Urinary bladder (tissue), 4 donors: ENCODE data around the gene MMP13. TPM values are rescaled to one million over a fixed set of nuclear protein-coding genes. Genes with fewer than 3 reads are reported as not detected.

Experiments
- DNase-seq: peaks from one replicate; pipeline ENCODE4 v3.0.0-alpha.2; 2015; ENCODE audit errors: extremely low spot score
- H3K27ac ChIP-seq: one replicate; pipeline ENCODE4 v1.5.1; 2013; ENCODE audit warnings: low read depth, mild to moderate bottlenecking, moderate library complexity
- H3K36me3 ChIP-seq: one replicate; pipeline ENCODE4 v1.6.1; 2013; ENCODE audit warnings: mild to moderate bottlenecking, moderate library complexity; ENCODE audit not compliant: insufficient read depth
- H3K4me1 ChIP-seq: one replicate; pipeline ENCODE4 v1.6.1; 2013; ENCODE audit warnings: mild to moderate bottlenecking, moderate library complexity; ENCODE audit not compliant: insufficient read depth
- H3K4me3 ChIP-seq: one replicate; pipeline ENCODE4 v1.5.1; 2013; ENCODE audit warnings: low read depth, low read length
- WGBS: extraction: QIAGEN DNeasy Blood & Tissue Kit; methylation state at CpG from one replicate; pipeline ENCODE4 v1.1.7; 2013; 5-methylcytosine and 5-hydroxymethylcytosine counted together
- polyA plus RNA-seq: library from polyadenylated mRNA; stranded (reverse); fragments of 200-250 nt; gene quantifications from one replicate; pipeline ENCODE4 v1.2.3, GENCODE V29; 2013
- total RNA-seq: library from RNA; depleted of rRNA; stranded (reverse); fragments of >200 nt; gene quantifications from one replicate; pipeline ENCODE4 v1.2.3, GENCODE V29; 2014
- donor health status: healthy with polysubstance abuse.
- donor health status: healthy.

Gene MMP13
- total and polyA plus RNA-seq, 2 donors: 0.04 TPM; not detected in 1

DNA sequence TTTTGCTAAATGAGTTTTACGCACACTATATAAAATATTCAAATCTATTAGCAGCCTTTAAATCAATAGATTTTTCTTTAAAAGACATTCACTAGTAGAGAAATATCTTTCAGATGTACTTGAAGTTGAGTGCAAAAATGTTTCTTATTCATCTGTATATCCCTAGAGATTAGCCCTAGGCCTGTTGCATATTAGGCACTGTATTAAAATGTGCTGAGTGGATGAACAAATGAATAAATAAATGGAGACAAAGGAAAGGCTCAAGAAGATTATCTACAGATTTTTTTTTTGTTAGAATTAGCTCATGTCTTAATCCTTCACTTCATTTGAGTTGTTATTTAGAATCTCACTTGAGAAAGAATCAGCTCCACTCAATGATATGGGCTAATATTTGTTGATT is 12.0 kb upstream of the MMP13 start:
- H3K4me1 ChIP-seq: no peaks in the 10 kb centered on the region
- H3K36me3 ChIP-seq: no peaks in the 10 kb centered on the region
- no peak for DNase-seq
- no peak overlapping the region for H3K27ac ChIP-seq
- H3K4me3 ChIP-seq: no peak overlapping the region
- WGBS: 92% methylated on average over 1 of the region's 1 CpG

DNA sequence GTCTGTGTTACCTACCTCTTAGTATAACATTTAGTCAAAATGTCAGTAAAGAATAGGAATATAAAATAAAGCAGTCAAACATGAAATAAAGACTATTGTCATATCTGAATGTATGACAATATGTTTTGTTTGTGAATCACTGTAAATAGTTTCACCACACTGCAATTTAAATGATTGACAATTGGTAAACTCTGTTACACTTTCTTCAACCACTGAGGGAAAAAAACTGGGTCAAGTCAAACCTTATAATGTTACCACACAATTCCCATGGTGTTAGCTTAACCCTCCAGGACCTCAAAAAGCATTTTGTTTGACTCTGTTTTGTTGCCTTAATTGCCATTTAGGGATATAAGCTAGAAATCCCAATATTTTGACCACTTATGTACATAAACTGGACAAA is 10.5 kb upstream of the MMP13 start:
- no peak overlapping the region for H3K27ac ChIP-seq
- DNase-seq: no peak
- no peaks in the 10 kb centered on the region for H3K36me3 ChIP-seq
- no peaks in the 10 kb centered on the region for H3K4me1 ChIP-seq
- no peak overlapping the region for H3K4me3 ChIP-seq

DNA sequence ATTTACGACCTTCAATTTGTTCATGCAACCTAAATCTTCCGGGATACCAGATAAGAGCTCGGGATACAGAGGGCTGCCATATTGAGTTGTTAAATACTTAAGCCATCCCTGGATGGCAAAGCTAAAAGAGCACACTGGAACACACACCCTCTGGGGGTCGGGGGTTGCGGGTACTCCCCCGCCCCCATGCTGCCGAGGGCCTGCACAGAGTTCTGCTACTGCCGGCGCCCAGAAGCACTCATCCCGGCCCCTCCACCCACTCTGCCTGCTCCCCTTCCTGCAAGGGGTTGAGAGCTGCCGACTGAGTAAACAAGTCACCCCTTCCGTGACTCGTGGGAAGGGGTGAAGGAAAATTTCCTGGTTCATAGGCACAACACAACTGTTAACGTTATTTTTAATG is 9.3 kb upstream of the MMP13 start:
- no peak for DNase-seq
- no peak overlapping the region for H3K4me3 ChIP-seq
- WGBS: 53% methylated on average over 14 of the region's 14 CpGs
- H3K4me1 ChIP-seq: no peaks in the 10 kb centered on the region
- H3K36me3 ChIP-seq: no peaks in the 10 kb centered on the region
- H3K27ac ChIP-seq: no peak overlapping the region

DNA sequence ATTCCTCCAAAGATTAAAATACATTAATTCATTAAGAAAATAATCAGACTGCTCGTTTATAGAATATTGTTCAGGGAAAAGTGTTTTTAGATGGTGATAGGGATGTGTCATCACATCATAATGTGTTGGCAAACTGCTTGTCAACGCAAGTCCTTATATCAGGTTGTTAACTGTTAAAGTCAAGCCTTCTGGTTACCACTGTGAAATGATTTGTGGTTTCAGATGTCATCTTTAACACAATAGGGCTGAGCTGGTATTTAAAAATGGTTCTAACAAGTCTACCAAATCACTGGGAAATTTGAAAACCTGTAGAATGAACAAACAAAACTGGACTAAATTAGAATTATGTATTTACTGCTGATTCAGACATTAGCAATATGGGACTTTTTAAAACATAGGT is 2.4 kb upstream of the MMP13 start:
- H3K4me1 ChIP-seq: no peaks in the 10 kb centered on the region
- no peaks in the 10 kb centered on the region for H3K36me3 ChIP-seq
- WGBS: 59% methylated on average over 2 of the region's 2 CpGs
- no peak for DNase-seq
- no peak overlapping the region for H3K4me3 ChIP-seq
- H3K27ac ChIP-seq: no peak overlapping the region

DNA sequence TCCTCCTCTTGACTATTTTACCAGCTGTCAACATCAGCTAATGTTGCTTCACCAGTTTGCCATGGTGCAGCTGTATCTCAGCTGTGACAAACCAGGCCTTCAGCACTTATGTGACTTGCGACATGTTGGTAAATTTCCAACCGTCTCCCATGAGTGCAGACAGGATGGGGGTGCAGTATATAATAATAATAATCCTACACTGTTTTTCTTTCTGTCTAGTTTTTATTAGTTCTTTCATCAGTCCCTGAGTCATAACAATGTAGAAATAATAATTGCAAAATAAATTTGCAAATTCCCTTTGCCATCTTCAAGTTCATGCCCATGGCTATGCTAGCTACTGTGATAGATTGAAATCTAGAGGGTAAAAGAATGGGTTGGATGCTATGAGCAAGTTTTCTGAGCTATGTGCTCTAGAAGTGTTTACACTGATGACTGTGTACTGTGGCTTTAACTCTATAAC is 4.9 kb downstream of the MMP13 start:
- no peak for DNase-seq
- WGBS: 66% methylated on average over 2 of the region's 2 CpGs
- H3K4me1 ChIP-seq: no peaks in the 10 kb centered on the region
- no peak overlapping the region for H3K27ac ChIP-seq
- H3K4me3 ChIP-seq: no peak overlapping the region
- no peaks in the 10 kb centered on the region for H3K36me3 ChIP-seq

DNA sequence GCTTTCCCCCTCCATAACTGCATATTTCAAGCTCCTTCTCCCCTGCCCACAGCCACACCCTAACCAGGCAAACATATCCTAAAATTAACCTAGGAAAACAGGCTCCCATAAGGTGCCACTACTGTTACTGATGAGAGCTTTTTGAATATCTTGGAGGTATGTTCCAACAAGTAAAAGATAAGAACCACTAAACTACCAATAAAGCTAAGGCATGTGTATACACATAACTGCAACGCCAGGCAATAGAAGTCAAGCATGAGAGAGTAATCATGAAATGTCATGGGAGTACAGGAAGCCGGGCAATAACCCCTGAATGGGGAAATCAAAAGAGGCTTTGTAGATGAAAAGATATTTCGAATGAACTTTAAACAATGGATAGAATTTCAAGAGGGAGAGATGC is 9.3 kb downstream of the MMP13 start:
- H3K36me3 ChIP-seq: no peaks in the 10 kb centered on the region
- H3K27ac ChIP-seq: no peak overlapping the region
- no peaks in the 10 kb centered on the region for H3K4me1 ChIP-seq
- 25% methylated on average over 3 of the region's 3 CpGs for WGBS
- no peak overlapping the region for H3K4me3 ChIP-seq
- DNase-seq: peak; percentile 10

DNA sequence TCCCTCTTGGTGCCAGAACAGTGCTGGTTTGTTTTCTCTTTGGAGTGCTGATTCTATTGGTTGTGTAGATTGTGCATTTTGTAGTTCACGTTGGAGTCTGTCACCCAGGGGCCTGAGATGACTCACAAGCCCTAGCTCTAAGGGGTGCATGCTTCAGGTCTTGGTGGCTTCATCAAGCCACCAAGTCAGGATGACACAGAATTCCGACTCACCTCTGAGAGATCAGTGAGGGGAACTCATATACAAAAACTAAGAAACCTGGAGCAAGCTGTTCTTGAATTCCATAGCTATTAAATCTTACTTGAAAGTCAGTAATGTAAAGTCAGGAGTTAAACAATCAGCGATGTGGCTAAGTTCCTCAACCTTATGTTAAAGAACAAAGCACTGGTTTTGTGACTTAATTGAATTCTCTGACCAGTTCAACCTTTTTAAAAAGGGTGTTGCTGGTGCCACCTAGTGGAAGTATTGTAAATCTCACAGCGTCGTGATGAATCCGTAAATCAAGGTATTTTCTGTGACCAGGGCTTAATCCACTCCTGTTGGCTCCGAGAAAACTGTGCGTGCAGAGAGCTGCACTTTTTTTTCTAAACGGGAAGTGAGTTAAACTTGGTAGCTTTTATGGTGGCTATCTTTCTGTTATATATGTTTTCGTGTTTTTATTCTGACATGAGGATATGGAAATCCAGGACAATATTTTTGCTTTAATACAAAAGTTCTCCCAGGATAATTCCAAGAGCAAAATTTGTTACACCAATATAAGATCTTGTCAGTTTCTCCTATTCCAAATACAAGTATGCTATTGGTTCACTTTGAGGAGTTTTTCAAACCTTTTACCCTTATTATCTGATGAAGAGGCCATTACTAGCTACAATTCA is 14.6 kb downstream of the MMP13 start:
- peak; percentile 43 for DNase-seq
- no peak overlapping the region for H3K27ac ChIP-seq
- no peak overlapping the region for H3K4me3 ChIP-seq
- 22% methylated on average over 10 of the region's 10 CpGs for WGBS
- H3K36me3 ChIP-seq: peaks cover 2% of the 10 kb centered on the region
- H3K4me1 ChIP-seq: no peaks in the 10 kb centered on the region

DNA sequence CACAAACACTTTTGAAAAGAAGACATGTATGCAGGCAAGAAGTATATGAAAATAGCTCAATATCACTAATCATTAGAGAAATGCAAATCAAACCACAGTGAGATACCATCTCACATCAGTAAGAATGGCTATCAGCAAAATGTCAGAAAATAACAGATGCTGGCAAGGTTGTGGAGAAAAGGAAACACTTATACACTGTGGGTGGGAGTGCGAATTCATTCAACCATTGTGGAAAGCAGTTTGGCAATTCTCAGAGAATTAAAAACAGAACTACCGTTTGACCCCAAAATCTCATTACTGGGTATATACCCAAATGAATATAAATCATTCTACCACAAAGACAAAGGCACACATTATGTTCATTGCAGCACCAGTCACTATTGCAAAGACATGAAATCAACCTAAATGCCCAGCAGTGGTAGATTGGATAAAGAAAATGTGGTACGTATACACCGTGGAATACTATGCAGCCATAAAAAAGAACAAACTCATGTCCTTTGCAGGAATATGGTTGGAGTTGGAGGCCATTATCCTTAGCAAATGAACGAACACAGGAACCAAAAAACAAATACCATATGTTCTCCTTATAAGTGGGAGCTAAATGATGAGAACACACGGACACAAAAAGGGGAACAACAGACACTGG is 18.5 kb downstream of the MMP13 start:
- no peaks in the 10 kb centered on the region for H3K4me1 ChIP-seq
- no peak for DNase-seq
- 96% methylated on average over 6 of the region's 6 CpGs for WGBS

DNA sequence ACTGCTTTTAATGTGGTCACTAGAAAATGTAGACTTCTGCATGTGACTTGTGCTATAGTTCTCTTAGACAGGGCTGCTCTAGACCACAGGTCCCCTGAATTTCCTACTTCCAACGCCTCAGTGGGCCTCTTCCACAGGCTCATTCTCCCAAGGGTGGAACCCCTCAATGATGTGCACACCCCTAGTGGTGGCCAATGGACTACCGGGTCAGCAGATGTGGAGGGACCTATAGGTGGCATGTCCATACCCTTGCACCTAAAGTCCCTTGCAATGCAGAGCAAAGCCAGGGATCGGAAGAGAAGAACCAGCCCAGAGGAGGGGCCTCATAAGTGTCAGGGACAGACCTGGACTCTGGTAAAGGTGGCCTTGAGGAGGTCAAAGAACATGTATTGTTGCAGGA is 20.0 kb downstream of the MMP13 start:
- Histone ChIP-seq H3K4me3 (no peak overlapping the region), H3K27ac (no peak overlapping the region), H3K4me1 (no peaks in the 10 kb centered on the region), H3K36me3 (peaks cover 2% of the 10 kb centered on the region)
- 97% methylated on average over 3 of the region's 3 CpGs for WGBS
- DNase-seq: no peak

More for the DNA sequence above, 18.5 kb downstream of the MMP13 start:
- Histone ChIP-seq H3K4me3 (no peak overlapping the region), H3K27ac (no peak overlapping the region), H3K36me3 (peaks cover 2% of the 10 kb centered on the region)

DNA sequence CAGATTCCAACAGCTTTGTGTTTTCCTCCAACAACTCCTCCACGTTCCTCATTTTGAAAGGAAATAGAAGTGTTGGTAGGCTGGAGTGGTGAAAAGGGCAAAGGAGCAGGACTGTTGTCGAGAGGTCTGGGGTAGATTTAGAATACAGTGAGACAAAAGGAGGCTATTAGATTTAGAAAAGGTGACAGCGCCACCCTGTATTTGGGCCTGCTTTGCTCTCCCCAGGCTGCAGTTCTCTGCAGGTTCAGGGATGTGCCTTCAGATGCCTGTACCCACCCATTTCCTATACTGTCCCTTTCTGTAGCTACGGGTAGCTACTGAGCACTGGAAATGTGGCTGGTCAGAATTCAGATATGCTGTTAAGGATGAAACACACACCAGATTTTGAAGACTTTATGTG is 20.8 kb downstream of the MMP13 start:
- no peak overlapping the region for H3K4me3 ChIP-seq
- no peak overlapping the region for H3K27ac ChIP-seq
- H3K36me3 ChIP-seq: peaks cover 2% of the 10 kb centered on the region
- no peak for DNase-seq
- 91% methylated on average over 4 of the region's 4 CpGs for WGBS
- no peaks in the 10 kb centered on the region for H3K4me1 ChIP-seq

DNA sequence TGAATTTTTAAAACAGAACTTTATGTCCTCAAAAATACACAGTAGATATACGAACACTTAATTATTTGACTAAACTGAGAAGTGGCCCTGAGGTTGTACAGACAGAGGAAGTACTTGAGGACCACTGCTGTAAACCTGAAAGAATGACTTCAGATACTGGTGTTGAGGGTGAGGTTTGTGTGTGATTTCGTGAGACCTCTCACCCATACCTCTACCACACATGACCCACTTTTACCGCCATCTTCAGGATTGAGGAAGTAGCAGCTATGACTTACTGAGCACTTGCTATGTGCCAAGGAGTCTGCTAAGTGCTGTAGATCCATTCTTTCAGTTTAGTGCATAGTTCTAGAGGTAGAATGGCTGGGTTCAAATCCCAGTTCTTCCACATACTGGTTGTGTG is 21.9 kb downstream of the MMP13 start:
- no peak overlapping the region for H3K27ac ChIP-seq
- no peaks in the 10 kb centered on the region for H3K4me1 ChIP-seq
- peaks cover 2% of the 10 kb centered on the region for H3K36me3 ChIP-seq
- 87% methylated on average over 3 of the region's 3 CpGs for WGBS
- no peak for DNase-seq
- H3K4me3 ChIP-seq: no peak overlapping the region

DNA sequence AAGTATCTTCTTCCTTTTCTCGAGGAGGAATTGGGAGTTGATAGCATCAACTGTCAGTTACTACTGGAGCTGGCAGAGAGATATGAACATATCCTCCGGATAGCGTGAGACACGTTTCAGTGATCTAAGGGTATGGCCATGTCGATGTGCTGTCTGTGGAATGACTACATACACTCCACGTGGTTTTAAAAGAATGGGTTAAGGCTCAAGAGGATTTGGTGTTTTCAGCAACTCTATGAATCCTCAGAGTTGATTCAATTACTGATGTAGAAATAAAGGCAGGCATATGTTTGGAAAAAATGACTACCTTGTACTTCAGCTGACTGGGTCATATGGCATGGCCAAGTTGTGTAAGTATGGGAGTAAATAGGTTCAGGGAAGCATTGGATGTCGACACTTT is 22.9 kb downstream of the MMP13 start:
- H3K4me3 ChIP-seq: no peak overlapping the region
- DNase-seq: no peak
- WGBS: 90% methylated on average over 7 of the region's 7 CpGs
- H3K27ac ChIP-seq: no peak overlapping the region
- H3K36me3 ChIP-seq: peaks cover 2% of the 10 kb centered on the region
- no peaks in the 10 kb centered on the region for H3K4me1 ChIP-seq

DNA sequence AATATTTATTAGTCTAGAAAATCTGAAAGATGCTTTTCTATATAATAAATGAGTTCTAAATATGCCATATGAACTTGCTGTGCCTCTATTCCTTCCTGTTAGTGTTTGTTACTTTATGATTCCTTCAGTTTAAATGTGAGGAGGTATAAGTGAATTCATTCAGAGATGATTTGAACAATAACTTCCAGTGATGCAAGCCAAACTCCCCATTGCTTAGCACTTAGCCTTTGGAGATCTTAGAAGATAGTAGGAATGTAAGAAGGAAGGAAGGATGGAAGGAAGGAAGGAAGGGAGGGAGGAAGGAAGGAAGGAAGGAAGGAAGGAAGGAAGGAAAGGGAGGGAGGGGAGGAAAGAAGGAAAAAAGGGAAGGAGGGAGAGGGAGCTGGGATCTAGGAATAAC is 25.1 kb downstream of the MMP13 start:
- no peak overlapping the region for H3K27ac ChIP-seq

DNA sequence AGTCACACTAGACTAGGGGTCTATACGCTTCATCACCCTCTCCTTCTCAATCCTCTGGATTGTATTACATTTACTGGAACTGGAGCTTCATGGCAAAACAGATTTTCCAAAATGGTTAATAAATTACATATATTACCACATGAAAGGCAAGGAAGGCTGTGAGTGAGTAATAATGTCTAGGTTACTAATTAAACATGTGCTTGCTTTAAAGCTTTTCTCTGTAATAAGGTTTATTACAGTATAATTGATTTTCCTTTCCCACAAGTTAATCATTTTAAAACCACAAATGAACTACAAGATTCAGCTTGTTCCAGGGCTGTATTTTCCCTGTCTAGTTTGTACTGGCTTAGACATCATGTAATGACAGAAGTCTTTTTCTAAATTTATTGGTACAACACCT is 25.6 kb downstream of the MMP13 start:
- H3K36me3 ChIP-seq: no peaks in the 10 kb centered on the region
- 97% methylated on average over 1 of the region's 1 CpG for WGBS
- H3K4me3 ChIP-seq: no peak overlapping the region
- no peak for DNase-seq
- no peaks in the 10 kb centered on the region for H3K4me1 ChIP-seq
- no peak overlapping the region for H3K27ac ChIP-seq

More for the DNA sequence above, 25.1 kb downstream of the MMP13 start:
- DNase-seq: no peak
- H3K4me3 ChIP-seq: no peak overlapping the region
- H3K36me3 ChIP-seq: no peaks in the 10 kb centered on the region
- no peaks in the 10 kb centered on the region for H3K4me1 ChIP-seq
